Retinal pigment epithelial cell (primary cell): Measurements from ENCODE around the gene PPP2R5B.

Experiments used
- DNase-seq: peaks from one replicate; pipeline ENCODE4 v3.0.0-alpha.2; 2010; ENCODE audit warnings: low read depth
- H3K4me3 ChIP-seq: 2 replicates; pipeline ENCODE4 v1.5.1; 2011; ENCODE audit warnings: mild to moderate bottlenecking, low read length, control low read depth, moderate library complexity
- TF ChIP-seq, protein P1 (sequence below): conservative IDR thresholded peaks from 2 replicates; pipeline ENCODE4 v1.5.1; 2011; ENCODE audit warnings: low read depth, low read length, control low read depth, inconsistent platforms

The PPP2R5B gene

DNA sequence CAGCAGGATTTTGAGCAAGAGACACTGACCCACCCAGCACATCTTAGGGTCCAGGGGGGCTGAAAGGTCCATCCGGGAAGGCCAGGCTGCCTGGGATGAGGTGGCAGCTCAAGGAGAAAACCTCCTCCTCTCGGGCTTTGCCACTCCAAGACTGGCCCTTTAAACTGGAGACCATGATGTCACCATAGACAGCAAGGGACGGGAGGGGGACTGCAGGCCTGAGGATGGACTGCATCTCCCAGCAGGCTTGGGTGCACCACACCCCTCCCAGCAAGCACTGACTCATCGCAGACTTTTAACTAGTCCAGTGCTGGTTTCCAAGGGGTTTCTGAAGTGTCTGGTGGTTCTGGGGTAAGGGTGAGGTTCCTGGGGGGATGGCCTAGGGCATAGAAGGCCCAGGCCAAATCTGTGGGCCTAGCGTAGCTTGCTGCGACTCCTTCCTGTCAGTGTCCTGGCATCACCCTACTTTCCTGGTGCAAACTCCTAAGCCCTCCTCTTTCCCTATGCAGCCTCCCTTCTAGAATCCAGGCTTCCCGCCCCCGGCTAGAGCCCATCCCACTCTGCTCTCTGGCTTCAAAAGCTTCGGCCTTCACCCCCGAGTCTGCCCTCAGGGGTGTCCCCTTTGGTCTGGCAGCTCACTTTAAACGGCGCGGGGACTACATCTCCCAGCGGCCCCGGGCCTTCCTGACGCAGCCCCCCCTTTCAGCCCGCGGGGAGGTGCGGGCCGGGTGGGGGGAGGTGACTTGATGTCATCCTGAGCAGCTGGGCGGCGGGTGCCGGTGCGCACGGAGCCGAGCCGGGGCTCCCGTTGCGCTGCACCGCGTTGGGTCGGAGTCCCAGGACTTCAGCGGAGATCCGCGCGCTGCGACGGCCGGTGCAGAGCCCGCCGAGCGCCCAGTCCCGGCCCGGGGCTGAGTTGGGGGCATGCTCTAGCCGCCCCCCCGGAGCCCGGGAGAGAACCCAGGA is at the start of gene PPP2R5B:
PPP2R5B (plus strand) TSS at position 746 of the 966 bp plus-strand sequence. CDS start 1,046 bp downstream, outside the sequence.
- TF ChIP-seq, protein P1, sequence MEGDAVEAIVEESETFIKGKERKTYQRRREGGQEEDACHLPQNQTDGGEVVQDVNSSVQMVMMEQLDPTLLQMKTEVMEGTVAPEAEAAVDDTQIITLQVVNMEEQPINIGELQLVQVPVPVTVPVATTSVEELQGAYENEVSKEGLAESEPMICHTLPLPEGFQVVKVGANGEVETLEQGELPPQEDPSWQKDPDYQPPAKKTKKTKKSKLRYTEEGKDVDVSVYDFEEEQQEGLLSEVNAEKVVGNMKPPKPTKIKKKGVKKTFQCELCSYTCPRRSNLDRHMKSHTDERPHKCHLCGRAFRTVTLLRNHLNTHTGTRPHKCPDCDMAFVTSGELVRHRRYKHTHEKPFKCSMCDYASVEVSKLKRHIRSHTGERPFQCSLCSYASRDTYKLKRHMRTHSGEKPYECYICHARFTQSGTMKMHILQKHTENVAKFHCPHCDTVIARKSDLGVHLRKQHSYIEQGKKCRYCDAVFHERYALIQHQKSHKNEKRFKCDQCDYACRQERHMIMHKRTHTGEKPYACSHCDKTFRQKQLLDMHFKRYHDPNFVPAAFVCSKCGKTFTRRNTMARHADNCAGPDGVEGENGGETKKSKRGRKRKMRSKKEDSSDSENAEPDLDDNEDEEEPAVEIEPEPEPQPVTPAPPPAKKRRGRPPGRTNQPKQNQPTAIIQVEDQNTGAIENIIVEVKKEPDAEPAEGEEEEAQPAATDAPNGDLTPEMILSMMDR: no peak
- DNase-seq: peak; percentile 68
- H3K4me3 ChIP-seq: peak within 1 kb of the TSS; percentile 72

DNA sequence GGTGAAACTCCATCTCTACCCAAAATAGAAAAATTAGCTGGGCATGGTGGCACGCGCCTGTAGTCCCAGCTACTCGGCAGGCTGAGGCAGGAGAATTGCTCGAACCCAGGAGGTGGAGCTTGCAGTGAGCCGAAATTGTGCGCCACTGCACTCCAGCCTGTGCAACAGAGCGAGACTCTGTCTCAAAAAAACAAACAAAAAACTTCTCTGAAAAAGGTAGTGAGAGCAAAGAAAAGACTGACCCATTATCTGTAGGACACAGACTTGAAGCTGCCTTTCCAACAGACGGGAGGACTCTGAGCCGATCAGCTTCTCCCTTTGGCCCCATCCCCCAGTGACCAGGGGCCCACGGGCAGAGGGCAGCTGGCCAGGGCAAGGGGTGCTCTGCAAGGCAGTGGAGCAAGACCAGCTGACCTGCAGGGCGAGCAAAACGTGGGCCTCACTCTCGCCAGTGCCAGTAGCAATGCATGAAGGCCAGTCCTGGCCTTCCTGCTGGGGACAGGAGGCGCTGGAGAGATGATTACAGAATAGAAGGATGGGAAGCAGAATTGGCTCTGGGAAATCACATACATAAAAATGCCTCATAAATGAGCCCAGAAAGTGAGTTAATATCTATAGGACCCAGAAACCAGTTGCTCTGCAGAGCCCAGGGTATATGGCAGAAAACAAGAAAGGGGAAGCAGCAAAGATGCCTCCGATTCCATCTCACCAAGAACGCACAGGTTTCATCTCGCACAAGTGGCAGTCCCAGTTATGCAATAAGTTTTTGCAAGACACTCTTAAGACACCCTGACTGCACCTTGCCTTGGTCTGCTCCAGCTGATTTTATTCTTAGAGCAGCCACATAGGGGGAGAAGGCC is 48.9 kb upstream of the PPP2R5B start:
- H3K4me3 ChIP-seq: peak overlapping the region; percentile 95
- TF ChIP-seq, protein P1: peak; percentile 17
- DNase-seq: no peak

DNA sequence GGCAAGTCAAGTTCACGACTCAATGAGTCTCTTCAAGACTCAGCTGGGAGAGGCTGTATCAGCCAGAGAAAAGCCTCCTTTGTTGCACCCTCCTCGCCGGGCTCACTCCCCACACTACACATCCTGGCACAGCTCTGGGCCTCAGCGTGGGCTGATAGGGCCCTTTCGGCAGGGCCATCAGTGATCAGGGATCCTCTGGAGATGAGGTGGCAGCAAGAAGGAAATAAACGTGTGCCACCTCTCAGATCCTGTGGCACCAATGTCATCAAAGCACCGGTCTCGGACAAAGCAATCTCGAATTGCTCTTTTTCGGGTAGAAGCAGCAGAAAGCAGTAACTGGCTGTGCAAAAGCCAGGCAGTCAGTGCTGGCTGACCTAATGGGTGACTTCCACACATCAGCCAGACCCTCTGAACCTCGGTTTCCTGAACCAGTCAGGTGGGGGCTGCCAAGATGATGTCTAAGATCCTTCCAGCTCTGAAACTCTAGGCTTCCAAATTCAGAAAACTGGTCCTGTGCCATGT is 48.2 kb upstream of the PPP2R5B start:
- TF ChIP-seq, protein P1: no peak
- no peak for DNase-seq

DNA sequence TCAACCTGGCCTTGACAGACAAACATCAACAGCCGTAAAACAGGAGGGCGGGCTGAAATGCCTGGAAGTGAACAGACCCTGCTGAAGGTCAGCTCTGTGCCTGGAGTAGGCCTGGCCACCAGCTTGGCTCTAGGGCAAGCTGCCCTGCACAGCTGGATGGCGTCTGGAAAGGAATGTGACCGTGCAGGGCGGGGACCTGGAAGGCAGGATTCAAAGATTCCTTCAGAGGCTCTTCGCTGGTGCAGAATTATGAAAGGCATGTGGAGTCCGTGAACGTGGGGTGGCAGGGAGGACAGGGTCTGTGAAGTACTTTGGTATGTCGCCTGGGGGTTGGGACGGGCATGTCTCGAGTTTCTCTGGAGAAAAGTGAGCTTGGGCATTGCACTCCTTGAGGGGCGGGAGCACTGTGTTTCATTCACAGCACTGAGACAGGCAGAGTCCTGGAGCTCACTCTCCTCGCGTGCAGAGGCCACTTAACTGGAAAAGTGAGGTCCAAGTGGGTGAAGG is 47.6 kb upstream of the PPP2R5B start:
- TF ChIP-seq, protein P1: no peak
- no peak for DNase-seq
- peak overlapping the region; percentile 95 for H3K4me3 ChIP-seq

More for the DNA sequence above, 48.2 kb upstream of the PPP2R5B start:
- peak overlapping the region; percentile 95 for H3K4me3 ChIP-seq

DNA sequence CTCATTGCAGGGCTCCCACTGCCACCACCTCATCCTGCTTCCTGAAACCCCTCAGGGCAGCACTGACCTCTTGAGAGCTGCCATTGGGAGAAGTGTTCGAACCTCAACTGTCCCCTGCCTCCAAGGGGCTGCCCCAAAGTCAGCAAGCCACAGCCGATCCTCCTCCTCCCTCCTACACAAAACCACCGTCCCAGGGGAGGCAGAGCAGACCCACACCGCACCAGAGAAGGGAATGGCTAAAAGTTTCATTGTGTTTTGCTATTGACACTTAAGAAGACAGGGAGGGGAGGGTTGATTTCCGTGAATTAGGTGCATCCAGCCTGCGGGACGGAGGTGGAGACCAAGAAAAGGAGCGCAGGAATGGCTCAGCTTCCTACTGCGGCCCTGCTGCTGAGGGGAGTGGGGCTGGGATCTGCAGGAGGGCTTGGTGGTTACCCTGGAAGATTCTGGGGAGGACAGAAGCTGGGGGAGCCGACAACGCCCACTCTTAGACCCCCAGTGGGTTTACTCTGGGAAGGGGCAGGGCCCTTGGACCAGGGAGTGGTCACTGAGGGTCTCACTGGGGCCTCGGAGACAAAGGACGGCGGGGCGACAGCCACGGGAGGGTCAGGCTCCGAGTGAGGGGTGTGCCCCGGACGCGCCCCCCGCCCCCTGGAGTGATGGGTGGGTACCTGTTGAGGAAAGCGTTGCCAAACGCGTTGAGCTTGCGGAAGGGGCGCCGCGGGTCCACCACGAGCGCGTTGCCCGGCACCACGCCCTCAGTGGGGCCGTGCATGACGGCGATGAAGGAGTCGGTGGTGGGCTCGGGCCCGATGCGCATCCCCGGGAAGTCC is 46.9 kb upstream of the PPP2R5B start:
- peak overlapping the region; percentile 95 for H3K4me3 ChIP-seq
- TF ChIP-seq, protein P1: no peak
- DNase-seq: no peak

DNA sequence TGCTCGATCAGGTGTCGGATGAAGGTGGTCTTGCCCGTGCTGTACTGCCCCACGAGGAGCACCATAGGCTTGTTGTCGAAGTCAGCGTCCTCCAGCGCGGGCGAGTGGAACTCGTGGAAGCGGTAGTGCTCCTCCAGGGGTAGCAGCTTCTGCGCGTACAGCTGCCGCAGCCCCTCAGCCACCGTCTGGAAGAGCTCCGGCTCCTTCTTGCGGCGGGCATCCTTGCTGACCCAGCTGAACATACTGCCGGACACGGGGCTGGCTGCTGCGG is 46.3 kb upstream of the PPP2R5B start:
- TF ChIP-seq, protein P1: no peak

More for the DNA sequence above, 46.3 kb upstream of the PPP2R5B start:
- H3K4me3 ChIP-seq: peak overlapping the region; percentile 95
- DNase-seq: no peak
